H1 (cell line): Measurements from ENCODE around the gene LTF. TPM values are rescaled to one million over a fixed set of nuclear protein-coding genes. Genes with fewer than 3 reads are reported as not detected.

Experiments used
- CTCF ChIA-PET: fragments of 300-600 bp; sonication (Branson Sonifier 250); formaldehyde crosslinking; loops from one replicate; lab custom pipeline; 2021; ENCODE audit not compliant: partially characterized antibody; lab: Charles Lee
- POLR2A ChIA-PET: fragments of 300-600 bp; sonication (Branson Sonifier 250); formaldehyde crosslinking; loops from one replicate; lab custom pipeline; 2021; ENCODE audit warnings: inconsistent platforms; ENCODE audit not compliant: partially characterized antibody; lab: Charles Lee
- DNase-seq, 2 experiments: peaks; one replicate each; pipeline versions ENCODE4 v3.0.0 to v3.0.0-alpha.2; 2010 to 2022; ENCODE audit warnings: low spot score in 2 of 2, low read depth in 1 of 2, mixed read lengths in 1 of 2
- FAIRE-seq: peaks from 2 replicates; lab custom pipeline; 2011; peaks lifted over from hg19 to GRCh38; lab: Jason Lieb, UNC
- H2AFZ ChIP-seq: 2 replicates; pipeline ENCODE4 v1.8.1; 2012; ENCODE audit warnings: low read length, inconsistent platforms
- H2AK5ac ChIP-seq: 2 replicates; pipeline ENCODE4 v1.6.1; 2013; ENCODE audit warnings: low read depth, low read length
- H2BK120ac ChIP-seq: replicated peaks from 2 replicates; pipeline ENCODE3; 2013; ENCODE audit warnings: low read depth, low read length, inconsistent platforms
- H2BK12ac ChIP-seq: 2 replicates; pipeline ENCODE4 v1.6.1; 2013; ENCODE audit warnings: low read depth, low read length
- H2BK15ac ChIP-seq: 2 replicates; pipeline ENCODE4 v1.6.1; 2013; ENCODE audit warnings: low read length
- H2BK20ac ChIP-seq: 2 replicates; pipeline ENCODE4 v1.6.1; 2013; ENCODE audit warnings: low read length
- H2BK5ac ChIP-seq: 2 replicates; pipeline ENCODE4 v1.6.1; 2013; ENCODE audit warnings: low read depth, low read length
- H3K14ac ChIP-seq: 2 replicates; pipeline ENCODE4 v1.6.1; 2013; ENCODE audit warnings: inconsistent platforms; ENCODE audit not compliant: insufficient read length
- H3K18ac ChIP-seq: 2 replicates; pipeline ENCODE4 v1.6.1; 2013; ENCODE audit warnings: low read length; ENCODE audit errors: extremely low read depth
- H3K23ac ChIP-seq: 2 replicates; pipeline ENCODE4 v1.6.1; 2013; ENCODE audit warnings: inconsistent platforms; ENCODE audit not compliant: insufficient read length
- H3K23me2 ChIP-seq: 2 replicates; pipeline ENCODE4 v1.6.1; 2013; ENCODE audit warnings: low read depth, low read length
- H3K27ac ChIP-seq: 2 replicates; pipeline ENCODE4 v1.6.1; 2011; ENCODE audit warnings: low read depth, low read length, inconsistent platforms
- H3K27me3 ChIP-seq, 4 experiments: replicated peaks in 1 of 4; 1 replicate in 1 of 4; 2 replicates in 3 of 4; pipeline versions ENCODE4 v1.6.1 to v1.8.1; 2011 to 2013; ENCODE audit warnings: low read length in 3 of 4, mild to moderate bottlenecking in 3 of 4, inconsistent platforms in 2 of 4, mixed read lengths in 2 of 4, moderate library complexity in 1 of 4; ENCODE audit not compliant: control insufficient read depth in 3 of 4, insufficient read depth in 3 of 4; ENCODE audit errors: extremely low read depth in 1 of 4
- H3K36me3 ChIP-seq, 4 experiments: 2 replicates each; pipeline versions ENCODE4 v1.6.1 to v1.8.1; 2011 to 2013; ENCODE audit warnings: mild to moderate bottlenecking in 4 of 4, low read length in 3 of 4, moderate library complexity in 2 of 4, control low read depth in 1 of 4, inconsistent platforms in 1 of 4; ENCODE audit not compliant: insufficient read depth in 4 of 4, control insufficient read depth in 2 of 4
- H3K4ac ChIP-seq: replicated peaks from 2 replicates; pipeline ENCODE3; 2013; ENCODE audit warnings: low read length, low read depth, mixed read lengths, inconsistent platforms; ENCODE audit not compliant: insufficient read length
- H3K4me1 ChIP-seq, 4 experiments: replicated peaks in 1 of 4; 1 replicate in 1 of 4; 2 replicates in 3 of 4; pipeline versions ENCODE4 v1.6.1 to v1.8.1; 2011 to 2013; ENCODE audit warnings: low read length in 3 of 4, inconsistent platforms in 2 of 4, mixed read lengths in 1 of 4; ENCODE audit not compliant: insufficient read depth in 4 of 4, control insufficient read depth in 3 of 4
- H3K4me2 ChIP-seq, 2 experiments: 2 replicates each; pipeline versions ENCODE4 v1.6.1 to v1.8.1; 2011 to 2013; ENCODE audit warnings: low read depth in 2 of 2, low read length in 2 of 2, control low read depth in 1 of 2, inconsistent platforms in 1 of 2, mild to moderate bottlenecking in 1 of 2; ENCODE audit not compliant: insufficient read depth in 1 of 2
- H3K4me3 ChIP-seq, 4 experiments: fragments of 200-600, 300-600 bp in 1 of 4; sonication (generic), shearing (Covaris generic), sonication (Bioruptor Twin) in 1 of 4; 2 replicates each; pipeline versions ENCODE4 v1.5.1 to v1.8.1; 2011 to 2016; ENCODE audit warnings: low read length in 4 of 4, low read depth in 3 of 4, control low read depth in 2 of 4, inconsistent platforms in 2 of 4, mild to moderate bottlenecking in 2 of 4, mixed read lengths in 1 of 4, moderate library complexity in 1 of 4; ENCODE audit not compliant: insufficient read depth in 2 of 4; ENCODE audit errors: extremely low read depth in 1 of 4
- H3K56ac ChIP-seq: replicated peaks from 2 replicates; pipeline ENCODE3; 2013; ENCODE audit warnings: low read depth, mild to moderate bottlenecking, mixed read lengths, low read length, inconsistent platforms; ENCODE audit not compliant: insufficient read length
- H3K79me1 ChIP-seq: 2 replicates; pipeline ENCODE4 v1.6.1; 2013; ENCODE audit warnings: low read depth, low read length, control low read depth
- H3K79me2 ChIP-seq, 2 experiments: 2 replicates each; pipeline versions ENCODE4 v1.6.1 to v1.8.1; 2012 to 2013; ENCODE audit warnings: low read length in 2 of 2, mild to moderate bottlenecking in 2 of 2, inconsistent platforms in 1 of 2; ENCODE audit not compliant: insufficient read depth in 2 of 2, control insufficient read depth in 1 of 2
- H3K9ac ChIP-seq, 4 experiments: replicated peaks in 1 of 4; 1 replicate in 1 of 4; 2 replicates in 3 of 4; pipeline versions ENCODE4 v1.6.1 to v1.8.1; 2011 to 2013; ENCODE audit warnings: low read depth in 3 of 4, low read length in 3 of 4, control low read depth in 2 of 4, mild to moderate bottlenecking in 2 of 4, moderate library complexity in 2 of 4, inconsistent platforms in 1 of 4; ENCODE audit errors: extremely low read depth in 1 of 4
- H3K9me3 ChIP-seq, 2 experiments: 2 replicates each; pipeline versions ENCODE4 v1.6.1 to v1.8.1; 2012 to 2013; ENCODE audit warnings: mild to moderate bottlenecking in 2 of 2, moderate library complexity in 2 of 2, control low read depth in 1 of 2, inconsistent platforms in 1 of 2, low read depth in 1 of 2, low read length in 1 of 2, mixed read lengths in 1 of 2; ENCODE audit not compliant: insufficient read depth in 2 of 2
- H4K20me1 ChIP-seq, 2 experiments: replicated peaks in 1 of 2; 2 replicates each; pipeline versions ENCODE3 to v1.8.1; 2011 to 2013; ENCODE audit warnings: inconsistent platforms in 2 of 2, low read length in 2 of 2, mild to moderate bottlenecking in 1 of 2; ENCODE audit not compliant: insufficient read depth in 2 of 2, control insufficient read depth in 1 of 2
- H4K5ac ChIP-seq: 2 replicates; pipeline ENCODE4 v1.6.1; 2013; ENCODE audit warnings: low read length, low read depth, mixed read lengths, inconsistent platforms; ENCODE audit not compliant: insufficient read length
- H4K8ac ChIP-seq: 2 replicates; pipeline ENCODE4 v1.8.0; 2013; ENCODE audit warnings: mild to moderate bottlenecking, moderate library complexity, low read length, inconsistent platforms; ENCODE audit not compliant: insufficient read depth; ENCODE audit errors: extremely low read depth
- H4K91ac ChIP-seq: replicated peaks from 2 replicates; pipeline ENCODE3; 2013; ENCODE audit warnings: low read length, mixed read lengths, inconsistent platforms; ENCODE audit not compliant: insufficient read length
- CHD1 ChIP-seq: IDR thresholded peaks from 2 replicates; pipeline ENCODE4 v1.6.1; 2012; ENCODE audit warnings: low read depth, low read length, improper control_type of control experiment
- HDAC6 ChIP-seq: IDR thresholded peaks from one replicate; pipeline ENCODE4 v1.7.1; 2012; ENCODE audit warnings: low read depth, mild to moderate bottlenecking, inconsistent platforms, low read length, moderate library complexity
- POLR2AphosphoS5 ChIP-seq: IDR thresholded peaks from 2 replicates; pipeline ENCODE4 v1.6.1; 2011; ENCODE audit warnings: low read depth, low read length
- RBBP5 ChIP-seq: IDR thresholded peaks from 2 replicates; pipeline ENCODE4 v1.7.1; 2012; ENCODE audit warnings: low read depth, mild to moderate bottlenecking, inconsistent platforms, low read length, moderate library complexity, borderline replicate concordance
- RFX5 ChIP-seq: IDR thresholded peaks from 2 replicates; pipeline ENCODE4 v1.6.1; 2011; ENCODE audit warnings: low read depth, low read length, improper control_type of control experiment, borderline replicate concordance
- RNF2 ChIP-seq: fragments of 200-900, 300-1000 bp; sonication (generic); IDR thresholded peaks from 2 replicates; pipeline ENCODE4 v1.7.1; 2016; ENCODE audit warnings: borderline replicate concordance, low read depth, mild to moderate bottlenecking, antibody characterized with exemption, low read length; ENCODE audit not compliant: poor library complexity, severe bottlenecking; ENCODE audit errors: missing control alignments
- RXRA ChIP-seq: IDR thresholded peaks from 2 replicates; pipeline ENCODE4 v1.6.1; 2011; ENCODE audit warnings: low read depth, mild to moderate bottlenecking, low read length, moderate library complexity; ENCODE audit not compliant: insufficient read depth
- SAP30 ChIP-seq: fragments of 300-600 bp; sonication (generic); IDR thresholded peaks from 2 replicates; pipeline ENCODE4 v1.7.1; 2012; ENCODE audit warnings: low read length, moderate library complexity, mild to moderate bottlenecking, inconsistent platforms; ENCODE audit not compliant: insufficient read depth, insufficient replicate concordance
- SIX5 ChIP-seq: IDR thresholded peaks from 2 replicates; pipeline ENCODE4 v1.6.1; 2011; ENCODE audit warnings: mild to moderate bottlenecking, low read depth, low read length
- TBP ChIP-seq: IDR thresholded peaks from 2 replicates; pipeline ENCODE4 v1.6.1; 2011; ENCODE audit warnings: low read depth, low read length, improper control_type of control experiment
- ZNF274 ChIP-seq: IDR thresholded peaks from 2 replicates; pipeline ENCODE4 v1.7.0; 2012; ENCODE audit warnings: low read length, borderline replicate concordance; ENCODE audit errors: extremely low read depth
- WGBS, 2 experiments: shearing (Covaris generic) in 1 of 2; methylation state at CpG; one replicate each; pipeline versions ENCODE4 v1.1.6 to v1.1.7; 2013 to 2015; ENCODE audit warnings: low lambda C conversion rate in 2 of 2, mixed read lengths in 2 of 2, inconsistent platforms in 1 of 2, low coverage in 1 of 2, missing lambda C conversion rate in 1 of 2; ENCODE audit not compliant: insufficient replicate concordance in 2 of 2, insufficient coverage in 1 of 2, insufficient read length in 1 of 2; ENCODE audit errors: extremely low coverage in 1 of 2, missing lambda C conversion rate in 1 of 2; 5-methylcytosine and 5-hydroxymethylcytosine counted together
- polyA plus RNA-seq, 7 experiments: library from polyadenylated mRNA; depleted of rRNA in 3 of 7; stranded (reverse) in 5 of 7; unstranded in 2 of 7; fragments of >200 nt in 5 of 7; fragments of 200-250 nt in 2 of 7; gene quantifications; 1 replicate in 5 of 7; 2 replicates in 1 of 7; 4 replicates in 1 of 7; pipeline versions ENCODE4 v1.2.1 to v1.2.3, GENCODE V29; 2011 to 2013; ENCODE audit warnings: missing spikeins in 2 of 7, mixed read lengths in 2 of 7
- total RNA-seq: library from RNA; stranded (reverse); fragmentation: NEBNext Ultra II Directional; extraction: Animal tissue kit (Norgen Biotek cat#: 25700); gene quantifications from 2 replicates; pipeline ENCODE4 v1.2.1, GENCODE V29; 2021

Gene LTF
- total and polyA plus RNA-seq, 2 of the 8 experiments (the other 6 are each of a cell fraction or from before 2014, with no cell fraction given), result 0.23 to 0.99 TPM

DNA sequence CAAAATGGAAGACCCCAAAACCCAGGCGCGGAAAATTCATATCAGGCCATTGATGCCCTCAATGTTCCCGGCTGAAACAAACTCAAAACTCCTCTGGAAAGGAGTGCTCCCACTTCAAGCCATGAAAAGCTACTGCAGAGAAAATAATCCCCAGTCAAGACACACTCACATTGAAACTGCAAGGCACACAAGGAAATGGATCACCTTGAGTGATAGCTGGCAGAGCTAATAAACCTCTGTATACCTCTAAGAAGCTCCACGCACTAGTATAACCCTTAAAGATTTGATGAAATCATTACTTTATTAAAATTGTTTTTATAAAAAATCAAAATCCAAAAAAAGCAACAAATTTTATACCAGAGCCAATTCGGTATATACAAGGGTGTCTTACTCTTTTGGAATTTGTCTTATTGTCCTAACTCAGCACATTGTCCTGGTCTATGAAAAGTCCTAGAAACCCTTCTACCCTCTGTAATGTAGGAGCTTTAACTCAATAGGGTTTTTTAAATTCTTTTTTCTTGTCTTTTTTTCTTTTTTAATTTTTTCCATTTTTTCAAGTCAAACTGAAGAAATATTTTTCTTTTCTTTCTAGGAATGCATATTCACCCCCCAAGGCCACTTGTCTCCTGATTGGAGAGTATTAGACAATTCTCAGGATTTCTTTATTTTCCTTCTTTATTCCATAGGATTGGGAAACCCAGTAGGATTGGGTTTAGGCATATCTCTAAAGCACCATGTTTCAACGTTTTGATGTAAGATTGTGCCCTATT lies 66.3 kb downstream of the LTF start:
- no peak overlapping the region for H2AK5ac ChIP-seq
- H3K18ac ChIP-seq, result no peak overlapping the region
- no peaks in the 10 kb centered on the region for H3K27me3 ChIP-seq
- H2BK5ac ChIP-seq, result no peak overlapping the region
- no peak overlapping the region for H2BK12ac ChIP-seq
- no peak overlapping the region for H3K4ac ChIP-seq
- H4K5ac ChIP-seq, result no peak overlapping the region
- no peak overlapping the region for H3K27ac ChIP-seq
- H4K91ac ChIP-seq, result no peak overlapping the region
- no peaks in the 10 kb centered on the region for H3K9me3 ChIP-seq
- H3K4me1 ChIP-seq, result 0 out of 7 replicates have a peak, but pooled peaks cover 0 to 2% (median 0%) of the 10 kb centered on the region in 4 experiments
- no peak overlapping the region for H3K14ac ChIP-seq
- H3K79me2 ChIP-seq, result no peaks in the 10 kb centered on the region
- POLR2A ChIA-PET, result no interaction called here
- no peak overlapping the region for H2AFZ ChIP-seq
- no peak overlapping the region for H3K4me2 ChIP-seq
- 92% methylated on average over 6 of the region's 6 CpGs; no CpG with 5 or more reads in 1 of the 2 experiments for WGBS, 2 experiments
- no peaks in the 10 kb centered on the region for H3K23me2 ChIP-seq
- no peak for DNase-seq
- H4K8ac ChIP-seq, result no peak overlapping the region
- no peak overlapping the region for H3K23ac ChIP-seq
- H3K4me3 ChIP-seq, result no peak overlapping the region
- H3K9ac ChIP-seq, result no peak overlapping the region
- no peak overlapping the region for H2BK15ac ChIP-seq
- no peak overlapping the region for H2BK20ac ChIP-seq
- CTCF ChIA-PET, result interaction anchor here (0.7 to 1.8 kb wide), 8 partner anchors 9 to 189 kb away, joined by 3 to 5 read pairs (median 3); partner anchors contain the start of gene CCRL2
- H3K36me3 ChIP-seq, result no peaks in the 10 kb centered on the region
- no peak overlapping the region for H3K56ac ChIP-seq
- FAIRE-seq, result no peak
- no peak overlapping the region for H2BK120ac ChIP-seq
- no peaks in the 10 kb centered on the region for H4K20me1 ChIP-seq
- no peaks in the 10 kb centered on the region for H3K79me1 ChIP-seq
- TF ChIP-seq ZNF274 (no peak), RFX5 (no peak), TBP (no peak), CHD1 (no peak), HDAC6 (no peak), SIX5 (no peak), RNF2 (no peak), POLR2AphosphoS5 (no peak), RBBP5 (no peak), SAP30 (no peak), RXRA (no peak)
